Lung (tissue), 12 donors: Measurements from ENCODE around the gene DLK2. TPM values are rescaled to one million over a fixed set of nuclear protein-coding genes. Genes with fewer than 3 reads are reported as not detected.

ENCODE experiments used
- ATAC-seq: fragments of 200-7000 bp; cut with Tn5 transposase; one replicate; pipeline ENCODE4 v1.9.1; 2020; ENCODE audit warnings: moderate number of reproducible peaks; ENCODE audit not compliant: insufficient read depth, low FRiP score
- DNase-seq, 3 donors: peaks; one replicate each; pipeline ENCODE4 v3.0.0-alpha.2; 2013 to 2017
- H3K27ac ChIP-seq, 2 donors: one replicate each; pipeline ENCODE4 v1.5.1; 2013; ENCODE audit warnings: mild to moderate bottlenecking in 2 of 2, moderate library complexity in 2 of 2, control low read depth in 1 of 2, inconsistent platforms in 1 of 2, low read depth in 1 of 2, low read length in 1 of 2
- H3K27me3 ChIP-seq, 3 donors: one replicate each; pipeline ENCODE4 v1.5.1; 2013; ENCODE audit warnings: low read length in 2 of 3; ENCODE audit not compliant: control insufficient read depth in 3 of 3, insufficient read depth in 3 of 3
- H3K36me3 ChIP-seq, 4 donors: one replicate each; pipeline ENCODE4 v1.5.1; 2013; ENCODE audit warnings: low read length in 4 of 4, mild to moderate bottlenecking in 1 of 4, moderate library complexity in 1 of 4; ENCODE audit not compliant: control insufficient read depth in 4 of 4, insufficient read depth in 4 of 4
- H3K4me1 ChIP-seq, 5 donors: one replicate each; pipeline ENCODE4 v1.5.1; 2013; ENCODE audit warnings: low read length in 5 of 5, mild to moderate bottlenecking in 2 of 5, moderate library complexity in 1 of 5; ENCODE audit not compliant: control insufficient read depth in 5 of 5, insufficient read depth in 5 of 5
- H3K4me3 ChIP-seq: one replicate; pipeline ENCODE4 v1.5.1; 2013; ENCODE audit warnings: mild to moderate bottlenecking, control low read depth, moderate library complexity
- H3K9ac ChIP-seq, 2 donors: one replicate each; pipeline ENCODE4 v1.5.1; 2013; ENCODE audit warnings: low read length in 2 of 2, control low read depth in 1 of 2; ENCODE audit not compliant: insufficient read depth in 1 of 2
- H3K9me3 ChIP-seq, 4 donors: one replicate each; pipeline ENCODE4 v1.5.1; 2013; ENCODE audit warnings: low read length in 3 of 4, mild to moderate bottlenecking in 1 of 4, moderate library complexity in 1 of 4; ENCODE audit not compliant: control insufficient read depth in 4 of 4, insufficient read depth in 3 of 4
- CTCF ChIP-seq: IDR thresholded peaks from 2 replicates; pipeline ENCODE4 v1.5.1; 2012; ENCODE audit warnings: mild to moderate bottlenecking; ENCODE audit errors: control extremely low read depth, extremely low read depth
- WGBS, 2 donors: extraction: QIAGEN DNeasy Blood & Tissue Kit; methylation state at CpG; one replicate each; pipeline ENCODE4 v1.1.7; 2013; 5-methylcytosine and 5-hydroxymethylcytosine counted together
- polyA plus RNA-seq, 2 donors: library from polyadenylated mRNA; stranded (reverse); fragments of 200-250 nt; gene quantifications; one replicate each; pipeline ENCODE4 v1.2.1, GENCODE V29; 2013
- total RNA-seq, 2 donors: library from RNA; depleted of rRNA in 1 of 2; stranded (reverse); fragments of >200 nt in 1 of 2; gene quantifications; one replicate each; pipeline ENCODE4 v1.2.1, GENCODE V29; 2014 to 2021
- donor health status: control.
- donor health status: control.
- donor health status: Bipolar disorder and iron deficiency.
- donor health status: healthy.
- donor health status: DM: yes; HTN: yes; CAD: no.

The DLK2 gene
- total and polyA plus RNA-seq, 4 donors, result 1.1 to 2.6 (median 1.3) TPM

GRCh38 chr6:43434001-43434840 is 21.1 kb downstream of the DLK2 start:
- H3K36me3 ChIP-seq, result peaks cover 0 to 19% (median 6%) of the 10 kb centered on the region in 4 donors
- TF ChIP-seq CTCF, result no peak

GRCh38 chr6:43433148-43433547 is 22.2 kb downstream of the DLK2 start:
- Histone ChIP-seq H3K4me1 (peaks cover 2 to 27% (median 8%) of the 10 kb centered on the region in 5 donors), H3K9me3 (no peaks in the 10 kb centered on the region), H3K9ac (no peak overlapping the region), H3K27me3 (no peaks in the 10 kb centered on the region), H3K27ac (no peak overlapping the region), H3K4me3 (no peak overlapping the region), H3K36me3 (peaks cover 0 to 15% (median 4%) of the 10 kb centered on the region in 4 donors)
- no peak for TF ChIP-seq CTCF
- ATAC-seq, result no peak
- no peak for DNase-seq
- 83 to 97% methylated on average over 8 of the region's 8 CpGs for WGBS, 2 donors

More at GRCh38 chr6:43434001-43434840, 21.1 kb downstream of the DLK2 start:
- ATAC-seq (no peak), DNase-seq (no peak)
- Histone ChIP-seq H3K9ac (no peak overlapping the region), H3K27ac (no peak overlapping the region), H3K4me1 (peaks cover 0 to 18% (median 7%) of the 10 kb centered on the region in 5 donors), H3K27me3 (no peaks in the 10 kb centered on the region), H3K9me3 (no peaks in the 10 kb centered on the region), H3K4me3 (no peak overlapping the region)
- WGBS, 2 donors, result 87 to 88% methylated on average over 15 of the region's 15 CpGs

GRCh38 chr6:43432009-43432945 is 23.1 kb downstream of the DLK2 start:
- Histone ChIP-seq H3K4me1 (peaks cover 2 to 25% (median 8%) of the 10 kb centered on the region in 5 donors), H3K36me3 (peaks cover 0 to 14% (median 4%) of the 10 kb centered on the region in 4 donors), H3K27ac (no peak overlapping the region), H3K9ac (no peak overlapping the region), H3K4me3 (no peak overlapping the region), H3K27me3 (no peaks in the 10 kb centered on the region), H3K9me3 (no peaks in the 10 kb centered on the region)
- no peak for DNase-seq
- ATAC-seq, result no peak
- no peak for TF ChIP-seq CTCF
- 86 to 94% methylated on average over 19 of the region's 19 CpGs for WGBS, 2 donors
